A549 (cell line): ENCODE measurements around the gene PRTN3.

Source experiments
- CTCF ChIP-seq: fragments of >200 bp; sonication (Bioruptor Twin); formaldehyde crosslinking; IDR thresholded peaks from 3 replicates; pipeline ENCODE4 v1.5.1; 2016
- ESRRA ChIP-seq: fragments of 150-350 bp; IDR thresholded peaks from 2 replicates; pipeline ENCODE4 v1.6.1; 2014; ENCODE audit warnings: mild to moderate bottlenecking, low read length, borderline replicate concordance
- FOSL2 ChIP-seq, 2 experiments: fragments of 450-650 bp in 1 of 2; fragments of >200 bp in 1 of 2; sonication (Bioruptor Twin) in 1 of 2; formaldehyde crosslinking; IDR thresholded peaks; 2 replicates each; pipeline versions ENCODE4 v1.5.0 to v1.6.1; 2016 to 2020; ENCODE audit warnings: mild to moderate bottlenecking in 1 of 2, moderate library complexity in 1 of 2
- MAFK ChIP-seq: fragments of 450-650 bp; IDR thresholded peaks from 2 replicates; pipeline ENCODE4 v1.6.1; 2014; ENCODE audit not compliant: partially characterized antibody
- POLR2A ChIP-seq: IDR thresholded peaks from 2 replicates; pipeline ENCODE4 v1.6.1; 2012; ENCODE audit warnings: mild to moderate bottlenecking, low read length
- TF ChIP-seq, protein P1 (sequence below): IDR thresholded peaks from 2 replicates; pipeline ENCODE4 v1.6.1; 2012

DNA sequence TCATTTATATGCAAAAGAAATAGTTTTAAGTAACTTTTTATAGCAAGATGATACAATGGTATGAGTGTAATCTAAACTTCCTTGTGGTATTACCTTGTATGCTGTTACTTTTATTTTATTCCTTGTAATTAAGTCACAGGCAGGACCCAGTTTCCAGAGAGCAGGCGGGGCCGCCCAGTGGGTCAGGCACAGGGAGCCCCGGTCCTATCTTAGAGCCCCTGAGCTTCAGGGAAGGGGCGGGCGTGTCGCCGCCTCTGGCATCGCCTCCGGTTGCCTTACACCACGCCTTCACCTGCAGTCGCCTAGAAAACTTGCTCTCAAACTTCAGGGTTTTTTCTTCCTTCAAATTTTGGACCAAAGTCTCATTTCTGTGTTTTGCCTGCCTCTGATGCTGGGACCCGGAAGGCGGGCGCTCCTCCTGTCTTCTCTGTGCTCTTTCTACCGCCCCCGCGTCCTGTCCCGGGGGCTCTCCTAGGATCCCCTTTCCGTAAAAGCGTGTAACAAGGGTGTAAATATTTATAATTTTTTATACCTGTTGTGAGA lies 29.2 kb upstream of the PRTN3 start:
- TF ChIP-seq CTCF (no peak), ESRRA (no peak), FOSL2 (IDR thresholded peaks at IDR 0.05) (no peak), FOSL2 (CRISPR knock-in tag; IDR thresholded peaks at IDR 0.05) (no peak), MAFK (no peak), POLR2A (no peak)
- TF ChIP-seq, protein P1, sequence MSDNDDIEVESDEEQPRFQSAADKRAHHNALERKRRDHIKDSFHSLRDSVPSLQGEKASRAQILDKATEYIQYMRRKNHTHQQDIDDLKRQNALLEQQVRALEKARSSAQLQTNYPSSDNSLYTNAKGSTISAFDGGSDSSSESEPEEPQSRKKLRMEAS: no peak
